ENCODE results near the gene CA9. TPM values are rescaled to one million over a fixed set of nuclear protein-coding genes. Genes with fewer than 3 reads are reported as not detected.

Gene CA9
- total RNA-seq, 1 experiment from 2014 or later = 8.5 TPM

GRCh38 chr9:35666549-35666948 lies 7.2 kb upstream of the CA9 start:
- Histone ChIP-seq H2AFZ (ENCODE audit: low read depth, low read length, poor library complexity, severe bottlenecking) (no peak overlapping the region), H3K4me1 (ENCODE audit: control insufficient read depth in 1 of 2, insufficient read depth in 2 of 2, low read length in 2 of 2) (peaks cover 27 to 57% of the 10 kb centered on the region in 2 experiments; a peak in 3 of 4 replicates), H4K20me1 (ENCODE audit: insufficient read depth) (no peaks in the 10 kb centered on the region), H3K36me3 (ENCODE audit: control insufficient read depth in 1 of 2, insufficient read depth in 2 of 2, low read length in 2 of 2) (peaks cover 5 to 16% of the 10 kb centered on the region in 2 experiments; a peak in 3 of 4 replicates), H3K27me3 (ENCODE audit: insufficient read depth, low read length) (no peaks in the 10 kb centered on the region), H3K79me2 (ENCODE audit: insufficient read depth, low read length) (peaks cover 28% of the 10 kb centered on the region; the same call in 1 of the 2 replicates), H3K4me3 (replicated peaks in 1 of 2; ENCODE audit: low read depth in 1 of 2, low read length in 2 of 2) (no peak overlapping the region), H3K9me2 (ENCODE audit: insufficient read depth) (no peaks in the 10 kb centered on the region), H3K27ac (ENCODE audit: low read depth, low read length) (no peak overlapping the region), H3K9ac (ENCODE audit: low read length) (no peak overlapping the region), H3K9me3 (ENCODE audit: control insufficient read depth in 1 of 2, insufficient read depth in 1 of 2, low read depth in 1 of 2, low read length in 2 of 2) (no peaks in the 10 kb centered on the region), H3K4me2 (ENCODE audit: low read length) (no peak overlapping the region)
- ChIA-PET RAD21 (ENCODE audit: low non-redundant PET in 1 of 2, low total read pairs in 2 of 2, uncharacterized antibody in 2 of 2, unreplicated experiment in 2 of 2) (no interaction called here), CTCF (no interaction called here), POLR2A (interaction anchor here (3.0 kb wide), 1 partner anchor 23 kb away, joined by 16 read pairs; the partner anchor contains the start of gene TPM2)
- intact Hi-C loops (cut with micrococcal nuclease) = no loop called here
- DNase-seq (ENCODE audit: low read depth, low spot score) (no peak), ATAC-seq (no peak)
- no TSS peak for BruUV-seq (replicated peaks)
- TF ChIP-seq JUND (IDR thresholded peaks at IDR 0.05) (no peak), SP1 (IDR thresholded peaks at IDR 0.05; ENCODE audit: low read depth) (no peak), REST (IDR thresholded peaks at IDR 0.05; ENCODE audit: low read depth) (no peak), POLR2AphosphoS5 (IDR thresholded peaks at IDR 0.05; ENCODE audit: low read depth, low read length) (no peak), SIN3A (IDR thresholded peaks at IDR 0.05; ENCODE audit: low read depth) (no peak)
- TF ChIP-seq, protein P1, sequence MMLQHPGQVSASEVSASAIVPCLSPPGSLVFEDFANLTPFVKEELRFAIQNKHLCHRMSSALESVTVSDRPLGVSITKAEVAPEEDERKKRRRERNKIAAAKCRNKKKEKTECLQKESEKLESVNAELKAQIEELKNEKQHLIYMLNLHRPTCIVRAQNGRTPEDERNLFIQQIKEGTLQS (IDR thresholded peaks at IDR 0.05) = no peak

GRCh38 chr9:35667939-35668338 lies 5.8 kb upstream of the CA9 start:
- H3K27ac ChIP-seq (ENCODE audit: low read depth, low read length) = no peak overlapping the region
- H3K36me3 ChIP-seq (ENCODE audit: control insufficient read depth in 1 of 2, insufficient read depth in 2 of 2, low read length in 2 of 2) = peaks cover 0 to 10% of the 10 kb centered on the region in 2 experiments; a peak in 1 of 4 replicates
- no peak for TF ChIP-seq SIN3A (IDR thresholded peaks at IDR 0.05; ENCODE audit: low read depth)
- TF ChIP-seq EZH2 (IDR thresholded peaks at IDR 0.05) = no peak
- no peak for TF ChIP-seq TCF7L2 (IDR thresholded peaks at IDR 0.05; ENCODE audit: borderline replicate concordance, extremely low read depth, insufficient read depth, insufficient read length)
- TF ChIP-seq, protein P1 (IDR thresholded peaks at IDR 0.05) = no peak
- TF ChIP-seq FOSL1 (IDR thresholded peaks at IDR 0.05; ENCODE audit: low read depth) = no peak
- TF ChIP-seq SRF (IDR thresholded peaks at IDR 0.05; ENCODE audit: low read depth) = no peak
- no peak for TF ChIP-seq POLR2AphosphoS5 (IDR thresholded peaks at IDR 0.05; ENCODE audit: low read depth, low read length)
- TF ChIP-seq ZFX (IDR thresholded peaks at IDR 0.05) = no peak
- TF ChIP-seq EGR1 (IDR thresholded peaks at IDR 0.05; ENCODE audit: low read depth) = no peak
- no peak for TF ChIP-seq ZBTB33 (IDR thresholded peaks at IDR 0.05; ENCODE audit: extremely low read depth, insufficient replicate concordance, low read length)
- no peak for ATAC-seq
- no peaks in the 10 kb centered on the region for H4K20me1 ChIP-seq (ENCODE audit: insufficient read depth)
- intact Hi-C loops (cut with micrococcal nuclease) = no loop called here
- CTCF ChIA-PET = no interaction called here
- H3K4me1 ChIP-seq (ENCODE audit: control insufficient read depth in 1 of 2, insufficient read depth in 2 of 2, low read length in 2 of 2) = peaks cover 27 to 50% of the 10 kb centered on the region in 2 experiments; a peak in 3 of 4 replicates
- H2AFZ ChIP-seq (ENCODE audit: low read depth, low read length, poor library complexity, severe bottlenecking) = no peak overlapping the region
- DNase-seq (ENCODE audit: low read depth, low spot score) = no peak
- BruUV-seq (replicated peaks) = no TSS peak
- RAD21 ChIA-PET (ENCODE audit: low non-redundant PET in 1 of 2, low total read pairs in 2 of 2, uncharacterized antibody in 2 of 2, unreplicated experiment in 2 of 2) = no interaction called here
- no peaks in the 10 kb centered on the region for H3K27me3 ChIP-seq (ENCODE audit: insufficient read depth, low read length)
- POLR2A ChIA-PET = no interaction called here
- H3K9ac ChIP-seq (ENCODE audit: low read length) = no peak overlapping the region
- no peaks in the 10 kb centered on the region for H3K9me3 ChIP-seq (ENCODE audit: control insufficient read depth in 1 of 2, insufficient read depth in 1 of 2, low read depth in 1 of 2, low read length in 2 of 2)
- H3K4me2 ChIP-seq (ENCODE audit: low read length) = no peak overlapping the region
- H3K9me2 ChIP-seq (ENCODE audit: insufficient read depth) = no peaks in the 10 kb centered on the region
- peaks cover 20% of the 10 kb centered on the region; the same call in 1 of the 2 replicates for H3K79me2 ChIP-seq (ENCODE audit: insufficient read depth, low read length)
- H3K4me3 ChIP-seq (replicated peaks in 1 of 2; ENCODE audit: low read depth in 1 of 2, low read length in 2 of 2) = no peak overlapping the region

All from HCT116 (cell line).